GM23248 (cell line): ENCODE measurements around the gene TSPAN14. TPM values are rescaled to one million over a fixed set of nuclear protein-coding genes. Genes with fewer than 3 reads are reported as not detected.

Experiments used
- DNase-seq: peaks from one replicate; pipeline ENCODE4 v3.0.0-alpha.2; 2015
- H2AFZ ChIP-seq: fragments of 200-600 bp; sonication (generic); 2 replicates; pipeline ENCODE4 v1.6.1; 2016; ENCODE audit warnings: antibody characterized with exemption
- H3F3A ChIP-seq: fragments of 200-600 bp; sonication (generic); 2 replicates; pipeline ENCODE4 v1.6.1; 2016; ENCODE audit warnings: mild to moderate bottlenecking, antibody characterized with exemption, mixed run types; ENCODE audit not compliant: insufficient read depth
- H3K27ac ChIP-seq: fragments of 200-600 bp; sonication (generic); 2 replicates; pipeline ENCODE4 v1.5.1; 2016; ENCODE audit warnings: mild to moderate bottlenecking
- H3K27me3 ChIP-seq: fragments of 200-600 bp; sonication (generic); replicated peaks from 2 replicates; pipeline ENCODE4 v1.6.1; 2016; ENCODE audit warnings: mild to moderate bottlenecking; ENCODE audit not compliant: insufficient read depth
- H3K36me3 ChIP-seq: fragments of 200-600 bp; sonication (generic); 2 replicates; pipeline ENCODE4 v1.6.1; 2016; ENCODE audit warnings: low read depth, mild to moderate bottlenecking
- H3K4me1 ChIP-seq: fragments of 200-600 bp; sonication (generic); 2 replicates; pipeline ENCODE4 v1.6.1; 2016; ENCODE audit warnings: mild to moderate bottlenecking; ENCODE audit not compliant: insufficient read depth
- H3K4me2 ChIP-seq: fragments of 200-600 bp; sonication (generic); one replicate; pipeline ENCODE4 v1.6.1; 2016; ENCODE audit warnings: mild to moderate bottlenecking; ENCODE audit not compliant: unreplicated experiment
- H3K4me3 ChIP-seq: fragments of 200-600 bp; sonication (generic); 2 replicates; pipeline ENCODE4 v1.5.1; 2016; ENCODE audit warnings: mild to moderate bottlenecking
- H3K79me2 ChIP-seq: fragments of 200-600 bp; sonication (generic); 2 replicates; pipeline ENCODE4 v1.6.1; 2016; ENCODE audit warnings: mild to moderate bottlenecking; ENCODE audit not compliant: insufficient read depth
- H3K9ac ChIP-seq: fragments of 200-600 bp; sonication (generic); 2 replicates; pipeline ENCODE4 v1.6.1; 2016; ENCODE audit warnings: mild to moderate bottlenecking
- H3K9me2 ChIP-seq: fragments of 200-600 bp; sonication (generic); 2 replicates; pipeline ENCODE4 v1.6.1; 2016; ENCODE audit warnings: mixed run types, mild to moderate bottlenecking, moderate library complexity; ENCODE audit not compliant: insufficient read depth
- H3K9me3 ChIP-seq: fragments of 200-600 bp; sonication (generic); one replicate; pipeline ENCODE4 v1.6.1; 2017; ENCODE audit warnings: low read depth
- H4K20me1 ChIP-seq: fragments of 200-600 bp; sonication (generic); 2 replicates; pipeline ENCODE4 v1.6.0; 2016; ENCODE audit not compliant: insufficient read depth
- EZH2 ChIP-seq: fragments of 200-600 bp; sonication (generic); IDR thresholded peaks from 2 replicates; pipeline ENCODE4 v1.6.1; 2018; ENCODE audit warnings: antibody characterized with exemption, mild to moderate bottlenecking; ENCODE audit not compliant: insufficient read depth, poor library complexity, severe bottlenecking
- EZH2phosphoT487 ChIP-seq: fragments of 200-600 bp; sonication (generic); IDR thresholded peaks from 2 replicates; pipeline ENCODE4 v1.6.1; 2018; ENCODE audit warnings: antibody characterized with exemption, moderate library complexity, mild to moderate bottlenecking, low read depth; ENCODE audit not compliant: insufficient read depth
- WGBS, 2 experiments: methylation state at CpG; one replicate each; pipeline ENCODE4 v1.1.6; 2015 to 2017; ENCODE audit warnings: low lambda C conversion rate in 2 of 2, low coverage in 1 of 2; ENCODE audit errors: missing lambda C conversion rate in 2 of 2; 5-methylcytosine and 5-hydroxymethylcytosine counted together
- in situ Hi-C: fragments of 300-500 bp; cut with MboI; formaldehyde crosslinking; loops from 2 replicates; pipeline ENCODE4 v1.15.0; 2020
- polyA plus RNA-seq: library from polyadenylated mRNA; unstranded; fragments of >200 nt; fragmentation: Nextera tagmentation; extraction: Ambion mirVana; gene quantifications from 2 replicates; pipeline ENCODE4 v1.2.1, GENCODE V29; 2016
- total RNA-seq: library from RNA; depleted of rRNA; stranded (reverse); fragments of >200 nt; shearing (Covaris generic); gene quantifications from 2 replicates; pipeline ENCODE4 v1.2.3, GENCODE V29; 2014

TSPAN14 gene
- total and polyA plus RNA-seq, 2 experiments from 2014 or later, result 14.1 to 23.7 TPM

- no peaks in the 10 kb centered on the region for H3F3A ChIP-seq
- no peaks in the 10 kb centered on the region for H4K20me1 ChIP-seq
- H3K4me2 ChIP-seq, result no peak overlapping the region
- no peak for TF ChIP-seq EZH2
- TF ChIP-seq EZH2phosphoT487, result no peak
- no peak overlapping the region for H3K27ac ChIP-seq
- in situ Hi-C loops, result no loop called here
- H3K27me3 ChIP-seq, result peaks cover 4% of the 10 kb centered on the region; the same call in 1 of the 2 replicates
- H3K4me3 ChIP-seq, result no peak overlapping the region
- H3K36me3 ChIP-seq, result no peaks in the 10 kb centered on the region
- H3K4me1 ChIP-seq, result no peaks in the 10 kb centered on the region
- no peaks in the 10 kb centered on the region for H3K9me3 ChIP-seq
- 65 to 76% methylated on average over 5 of the region's 5 CpGs for WGBS, 2 experiments
- no peaks in the 10 kb centered on the region for H3K79me2 ChIP-seq
- H3K9me2 ChIP-seq, result no peaks in the 10 kb centered on the region
- H2AFZ ChIP-seq, result no peak overlapping the region
- no peak overlapping the region for H3K9ac ChIP-seq
- DNase-seq, result no peak
These were observed 32.9 kb upstream of the TSPAN14 start for GRCh38 chr10:80421050-80421706.

GRCh38 chr10:80421707-80422536 lies 32.2 kb upstream of the TSPAN14 start:
- H3F3A ChIP-seq, result no peaks in the 10 kb centered on the region
- no peaks in the 10 kb centered on the region for H3K79me2 ChIP-seq
- no peak overlapping the region for H3K27ac ChIP-seq
- no peaks in the 10 kb centered on the region for H3K9me2 ChIP-seq
- no peak overlapping the region for H3K9ac ChIP-seq
- no peak overlapping the region for H3K4me2 ChIP-seq
- in situ Hi-C loops, result no loop called here
- H3K4me1 ChIP-seq, result no peaks in the 10 kb centered on the region
- no peaks in the 10 kb centered on the region for H3K9me3 ChIP-seq
- H2AFZ ChIP-seq, result no peak overlapping the region
- 60 to 65% methylated on average over 8 of the region's 8 CpGs for WGBS, 2 experiments
- H3K4me3 ChIP-seq, result no peak overlapping the region
- H4K20me1 ChIP-seq, result no peaks in the 10 kb centered on the region
- H3K27me3 ChIP-seq, result peaks cover 4% of the 10 kb centered on the region; the same call in 1 of the 2 replicates
- no peak for DNase-seq
- TF ChIP-seq EZH2phosphoT487 (no peak), EZH2 (no peak)
- no peaks in the 10 kb centered on the region for H3K36me3 ChIP-seq

- Histone ChIP-seq H3K4me3 (no peak overlapping the region), H4K20me1 (no peaks in the 10 kb centered on the region), H3K4me1 (no peaks in the 10 kb centered on the region), H3K9ac (no peak overlapping the region), H3F3A (no peaks in the 10 kb centered on the region), H3K27ac (no peak overlapping the region), H2AFZ (no peak overlapping the region), H3K4me2 (no peak overlapping the region), H3K9me2 (no peaks in the 10 kb centered on the region), H3K27me3 (peaks cover 4% of the 10 kb centered on the region; the same call in 1 of the 2 replicates), H3K9me3 (no peaks in the 10 kb centered on the region), H3K79me2 (no peaks in the 10 kb centered on the region), H3K36me3 (no peaks in the 10 kb centered on the region)
- in situ Hi-C loops, result loop anchor here (25.0 kb wide), 1 partner anchor 486 kb away; no protein-coding TSS in a partner anchor
- 49% methylated on average over 2 of the region's 2 CpGs for WGBS, 2 experiments
- DNase-seq, result no peak
- TF ChIP-seq EZH2phosphoT487, result no peak
- no peak for TF ChIP-seq EZH2
These were observed 28.2 kb upstream of the TSPAN14 start for GRCh38 chr10:80425901-80426300.

GRCh38 chr10:80427541-80427940 lies 26.6 kb upstream of the TSPAN14 start:
- Histone ChIP-seq H3K4me2 (no peak overlapping the region), H3K9me2 (no peaks in the 10 kb centered on the region), H4K20me1 (no peaks in the 10 kb centered on the region), H3K4me1 (no peaks in the 10 kb centered on the region), H3K9me3 (no peaks in the 10 kb centered on the region), H3K36me3 (no peaks in the 10 kb centered on the region), H3K9ac (no peak overlapping the region), H3K27me3 (peaks cover 4% of the 10 kb centered on the region; the same call in 1 of the 2 replicates), H2AFZ (no peak overlapping the region), H3F3A (no peaks in the 10 kb centered on the region), H3K4me3 (no peak overlapping the region), H3K27ac (no peak overlapping the region), H3K79me2 (no peaks in the 10 kb centered on the region)
- in situ Hi-C loops, result loop anchor here (25.0 kb wide), 1 partner anchor 485 kb away; no protein-coding TSS in a partner anchor
- DNase-seq, result no peak
- WGBS, 2 experiments, result 71 to 74% methylated on average over 2 of the region's 2 CpGs
- TF ChIP-seq EZH2phosphoT487, result no peak
- no peak for TF ChIP-seq EZH2
